Mucosa of rectum (tissue), 2 donors: ENCODE measurements around the gene TEX13B.

ENCODE experiments used
- H3K27ac ChIP-seq, 2 donors: one replicate each; pipeline ENCODE4 v1.7.0; 2013; ENCODE audit warnings: inconsistent platforms in 2 of 2, low read depth in 2 of 2, low read length in 2 of 2
- H3K27me3 ChIP-seq, 2 donors: one replicate each; pipeline ENCODE4 v1.7.0; 2013; ENCODE audit warnings: low read length in 2 of 2; ENCODE audit not compliant: control insufficient read depth in 2 of 2, insufficient read depth in 2 of 2
- H3K36me3 ChIP-seq, 2 donors: one replicate each; pipeline ENCODE4 v1.7.0; 2013; ENCODE audit warnings: low read length in 2 of 2; ENCODE audit not compliant: control insufficient read depth in 2 of 2, insufficient read depth in 2 of 2
- H3K4me1 ChIP-seq, 2 donors: one replicate each; pipeline ENCODE4 v1.7.0; 2013; ENCODE audit warnings: low read length in 2 of 2, mild to moderate bottlenecking in 1 of 2; ENCODE audit not compliant: control insufficient read depth in 2 of 2, insufficient read depth in 2 of 2
- H3K4me3 ChIP-seq, 2 donors: one replicate each; pipeline ENCODE4 v1.7.0; 2013; ENCODE audit warnings: low read length in 2 of 2
- H3K9ac ChIP-seq, 2 donors: one replicate each; pipeline ENCODE4 v1.7.0; 2013; ENCODE audit warnings: low read length in 2 of 2, low read depth in 1 of 2, mild to moderate bottlenecking in 1 of 2
- H3K9me3 ChIP-seq, 2 donors: one replicate each; pipeline ENCODE4 v1.7.0; 2013; ENCODE audit warnings: low read length in 2 of 2; ENCODE audit not compliant: control insufficient read depth in 2 of 2
- donor health status: healthy.
- donor health status: Normal muscosa, but diverticular disease.

The TEX13B gene

DNA sequence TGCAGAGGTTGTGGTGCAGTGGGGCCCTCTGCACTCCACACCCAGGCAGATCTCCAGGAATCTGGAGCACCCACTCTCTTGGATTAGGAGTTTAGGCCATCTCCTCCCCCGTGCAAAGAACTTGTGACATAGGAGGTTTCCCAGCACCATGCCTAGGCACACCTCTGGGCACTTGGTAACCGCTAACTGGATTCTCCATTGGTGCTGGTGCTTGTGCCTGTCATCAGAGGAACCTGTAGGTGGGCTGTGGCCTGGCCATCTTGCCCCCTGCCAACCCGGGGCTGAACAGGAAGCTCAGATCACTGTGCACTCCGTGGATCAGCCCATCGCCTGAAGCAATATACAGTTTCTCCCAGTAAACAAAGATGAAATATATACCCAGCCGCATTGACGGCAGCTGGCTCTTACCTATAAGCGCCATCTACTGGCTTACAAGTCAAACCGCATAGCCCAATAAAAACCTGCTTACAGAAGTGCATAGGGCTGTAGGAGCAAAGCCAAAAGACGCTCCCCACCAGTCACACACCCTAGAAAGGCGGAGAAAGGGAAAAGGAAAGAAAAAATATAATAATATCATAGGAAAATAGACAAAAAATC, 19.1 kb upstream of the TEX13B start:
- Histone ChIP-seq H3K27me3 (no peaks in the 10 kb centered on the region), H3K9me3 (peaks cover 0 to 2% of the 10 kb centered on the region in 2 donors), H3K27ac (no peak overlapping the region), H3K4me1 (no peaks in the 10 kb centered on the region), H3K36me3 (no peaks in the 10 kb centered on the region), H3K4me3 (no peak overlapping the region), H3K9ac (no peak overlapping the region)

DNA sequence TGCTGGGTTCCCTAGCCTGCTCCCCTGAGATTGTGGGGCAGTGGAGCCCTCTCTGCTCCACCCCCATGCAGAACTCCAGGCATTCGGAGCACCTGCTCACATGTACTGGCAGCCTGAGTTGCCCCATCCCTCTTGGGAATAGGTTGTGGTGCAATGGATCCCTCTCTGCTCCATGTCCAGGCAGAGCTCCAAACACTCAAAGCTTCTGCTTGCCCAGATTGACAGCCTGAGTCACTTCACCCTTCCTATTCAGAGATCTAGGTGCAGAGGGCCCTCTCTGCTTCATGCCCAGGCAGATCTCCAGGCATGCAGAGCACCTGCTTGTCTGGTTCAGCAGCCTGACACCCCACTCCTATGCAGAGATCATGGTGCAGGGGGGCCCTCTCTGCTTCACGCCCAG, 18.6 kb upstream of the TEX13B start:
- no peak overlapping the region for H3K4me3 ChIP-seq
- no peaks in the 10 kb centered on the region for H3K4me1 ChIP-seq
- no peaks in the 10 kb centered on the region for H3K36me3 ChIP-seq
- no peak overlapping the region for H3K9ac ChIP-seq
- H3K27ac ChIP-seq: no peak overlapping the region
- peaks cover 0 to 2% of the 10 kb centered on the region in 2 donors for H3K9me3 ChIP-seq
- H3K27me3 ChIP-seq: no peaks in the 10 kb centered on the region

DNA sequence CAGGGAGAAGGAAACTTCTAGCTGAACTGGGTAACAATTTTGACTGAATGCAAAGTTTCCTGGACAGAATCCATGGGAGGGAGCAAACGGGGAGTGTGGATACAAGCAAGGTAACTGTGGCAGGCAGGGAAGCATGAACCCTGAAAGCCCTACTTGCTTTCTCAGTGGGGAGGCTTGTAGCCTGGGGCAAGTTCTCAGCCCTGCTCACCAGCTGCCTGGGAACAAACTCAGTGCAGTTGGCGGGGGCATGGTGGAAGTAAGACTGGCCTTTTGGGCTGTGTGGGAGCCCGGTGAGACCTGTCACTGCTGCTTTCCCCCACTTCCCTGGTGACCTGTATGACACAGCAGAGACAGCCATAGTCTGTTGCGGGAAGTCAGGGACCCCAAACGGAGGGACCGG, 14.0 kb upstream of the TEX13B start:
- no peaks in the 10 kb centered on the region for H3K27me3 ChIP-seq

DNA sequence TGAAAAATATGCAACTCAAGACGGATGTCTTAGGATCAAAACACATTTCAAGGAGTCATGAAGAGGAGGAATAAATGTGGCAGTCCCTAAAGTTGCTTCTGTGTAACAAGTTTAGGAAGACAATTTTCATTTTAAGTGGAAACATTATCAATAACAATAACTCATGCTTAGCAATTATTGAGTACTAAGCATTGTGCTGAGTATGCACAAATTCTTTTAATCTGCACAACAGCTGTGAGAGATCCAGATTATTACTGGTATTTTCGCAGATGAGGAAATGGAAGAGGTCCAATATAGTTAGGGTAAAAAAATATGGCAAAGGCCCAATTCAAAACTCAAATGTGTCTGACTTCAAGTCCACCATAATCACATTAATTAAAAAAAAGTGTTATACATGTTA, 2.9 kb upstream of the TEX13B start:
- no peaks in the 10 kb centered on the region for H3K36me3 ChIP-seq
- no peaks in the 10 kb centered on the region for H3K4me1 ChIP-seq
- H3K4me3 ChIP-seq: no peak overlapping the region
- no peaks in the 10 kb centered on the region for H3K27me3 ChIP-seq
- no peak overlapping the region for H3K27ac ChIP-seq
- H3K9ac ChIP-seq: no peak overlapping the region
- H3K9me3 ChIP-seq: no peaks in the 10 kb centered on the region

More for the DNA sequence above, 14.0 kb upstream of the TEX13B start:
- Histone ChIP-seq H3K36me3 (no peaks in the 10 kb centered on the region), H3K4me3 (no peak overlapping the region), H3K27ac (no peak overlapping the region), H3K9me3 (peaks cover 0 to 2% of the 10 kb centered on the region in 2 donors), H3K4me1 (no peaks in the 10 kb centered on the region), H3K9ac (no peak overlapping the region)

DNA sequence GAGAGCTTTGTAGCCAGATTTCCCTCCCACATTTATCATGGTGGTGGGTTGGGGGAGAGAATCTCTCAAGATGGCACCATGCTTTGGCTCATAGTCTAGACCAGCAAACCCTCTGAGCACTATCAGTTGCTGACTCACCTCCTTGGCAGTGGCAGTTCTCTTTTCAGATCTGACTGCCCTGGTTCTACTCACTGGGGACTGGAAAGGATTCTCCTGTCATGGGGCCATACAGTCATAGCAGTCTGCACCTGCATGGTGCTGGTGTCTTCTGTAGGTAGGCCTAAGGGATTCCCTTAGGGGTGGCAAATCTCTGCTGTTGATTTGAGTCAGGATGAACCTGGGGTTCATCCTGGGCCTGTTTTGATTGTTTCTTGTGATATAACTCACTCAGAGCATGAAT, 2.6 kb downstream of the TEX13B start:
- H3K27ac ChIP-seq: no peak overlapping the region
- no peaks in the 10 kb centered on the region for H3K9me3 ChIP-seq
- H3K4me3 ChIP-seq: no peak overlapping the region
- H3K36me3 ChIP-seq: no peaks in the 10 kb centered on the region
- H3K9ac ChIP-seq: no peak overlapping the region
- H3K27me3 ChIP-seq: no peaks in the 10 kb centered on the region
- no peaks in the 10 kb centered on the region for H3K4me1 ChIP-seq

DNA sequence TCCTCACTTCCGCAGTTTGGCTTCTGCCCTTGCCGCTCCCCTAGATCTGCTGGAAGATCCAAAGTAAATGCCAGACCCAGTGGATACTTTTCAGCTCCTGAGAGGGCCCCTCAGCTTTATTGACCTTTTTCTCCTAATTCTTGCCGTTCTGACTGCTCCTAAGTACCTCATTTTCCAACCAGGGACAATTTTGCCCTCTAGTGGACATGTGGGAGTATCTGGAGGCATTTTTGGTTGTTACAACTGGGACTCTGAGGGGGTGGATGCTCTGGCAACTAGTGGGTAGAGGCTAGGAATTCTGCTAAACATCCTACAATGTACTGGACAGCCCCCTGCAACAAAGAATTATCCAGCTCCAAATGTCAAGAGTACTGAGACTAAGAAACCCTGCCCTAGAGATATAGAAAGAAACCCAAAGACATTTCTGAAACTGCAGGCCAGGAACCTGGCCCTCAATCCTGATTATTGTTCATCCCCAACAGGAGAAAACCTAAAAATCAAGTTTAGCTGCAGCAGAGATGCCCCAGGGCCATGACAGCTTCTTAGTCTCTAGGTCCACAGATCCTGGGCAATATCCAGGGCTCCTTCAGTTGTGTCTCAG, 3.4 kb downstream of the TEX13B start:
- H3K9ac ChIP-seq: no peak overlapping the region
- no peak overlapping the region for H3K4me3 ChIP-seq
- H3K9me3 ChIP-seq: no peaks in the 10 kb centered on the region
- H3K27me3 ChIP-seq: no peaks in the 10 kb centered on the region
- H3K36me3 ChIP-seq: no peaks in the 10 kb centered on the region
- H3K4me1 ChIP-seq: no peaks in the 10 kb centered on the region
- no peak overlapping the region for H3K27ac ChIP-seq

DNA sequence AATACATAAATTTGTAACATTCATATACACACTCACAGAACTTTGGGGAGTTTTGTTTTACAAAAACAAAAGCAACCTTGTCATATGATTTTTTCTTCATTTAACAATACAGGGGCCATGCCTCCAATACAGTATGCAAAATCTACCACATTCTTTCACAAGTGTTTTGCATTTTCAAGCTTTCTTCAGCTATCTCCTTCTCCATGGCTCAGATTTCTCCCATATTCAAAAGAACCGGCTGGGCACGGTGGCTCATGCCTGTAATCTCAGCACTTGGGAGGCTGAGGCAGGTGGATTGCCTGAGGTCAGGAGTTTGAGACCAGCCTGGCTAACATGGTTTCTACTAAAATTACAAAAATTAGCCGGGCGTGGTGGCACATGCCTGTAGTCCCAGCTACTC, 4.1 kb downstream of the TEX13B start:
- Histone ChIP-seq H3K4me3 (no peak overlapping the region), H3K27ac (no peak overlapping the region), H3K36me3 (no peaks in the 10 kb centered on the region), H3K4me1 (no peaks in the 10 kb centered on the region), H3K9me3 (no peaks in the 10 kb centered on the region), H3K27me3 (no peaks in the 10 kb centered on the region), H3K9ac (no peak overlapping the region)

DNA sequence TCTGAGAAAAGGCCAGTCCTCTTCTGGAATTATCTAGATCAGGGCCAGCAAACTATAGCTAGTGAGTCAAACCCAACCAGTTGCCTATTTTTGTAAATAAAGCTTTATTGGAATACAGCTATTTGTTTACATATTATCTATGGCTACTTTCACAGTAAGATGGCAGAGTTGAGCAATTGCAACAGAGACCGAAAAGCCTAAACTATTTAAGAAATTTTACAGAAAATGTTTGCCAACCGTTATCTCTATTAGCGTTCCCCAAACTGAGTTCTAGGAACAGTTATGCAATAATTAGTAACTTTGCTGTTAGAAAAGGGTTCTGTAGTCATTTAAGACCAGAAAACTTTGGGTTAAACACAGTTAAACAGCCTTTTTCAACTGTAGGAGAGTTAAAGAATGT, 10.5 kb downstream of the TEX13B start:
- Histone ChIP-seq H3K4me3 (no peak overlapping the region), H3K9ac (no peak overlapping the region), H3K36me3 (no peaks in the 10 kb centered on the region), H3K27me3 (no peaks in the 10 kb centered on the region), H3K27ac (no peak overlapping the region), H3K4me1 (no peaks in the 10 kb centered on the region), H3K9me3 (peaks cover 0 to 3% of the 10 kb centered on the region in 2 donors)

DNA sequence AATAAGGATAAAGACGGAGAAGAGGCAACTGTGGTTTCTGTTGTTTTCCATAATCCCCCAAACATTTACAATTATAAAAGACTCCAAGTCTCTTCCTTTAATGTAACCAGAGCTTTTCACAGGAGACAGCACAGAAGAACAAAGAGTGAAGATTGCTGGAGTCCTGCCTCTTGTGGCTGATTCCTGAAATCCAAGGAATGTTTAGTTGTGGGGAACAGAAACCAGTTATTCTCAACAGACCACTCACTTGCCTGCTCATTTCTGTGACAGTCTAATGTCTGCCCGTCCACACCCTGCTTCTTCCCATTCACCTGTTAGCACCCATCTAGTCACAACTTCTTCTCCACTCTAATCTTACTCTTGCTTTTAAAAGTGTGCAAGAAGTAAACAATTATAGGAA, 12.1 kb downstream of the TEX13B start:
- Histone ChIP-seq H3K9ac (no peak overlapping the region), H3K27ac (no peak overlapping the region), H3K36me3 (no peaks in the 10 kb centered on the region), H3K4me1 (no peaks in the 10 kb centered on the region), H3K4me3 (no peak overlapping the region), H3K9me3 (peaks cover 0 to 3% of the 10 kb centered on the region in 2 donors), H3K27me3 (no peaks in the 10 kb centered on the region)

DNA sequence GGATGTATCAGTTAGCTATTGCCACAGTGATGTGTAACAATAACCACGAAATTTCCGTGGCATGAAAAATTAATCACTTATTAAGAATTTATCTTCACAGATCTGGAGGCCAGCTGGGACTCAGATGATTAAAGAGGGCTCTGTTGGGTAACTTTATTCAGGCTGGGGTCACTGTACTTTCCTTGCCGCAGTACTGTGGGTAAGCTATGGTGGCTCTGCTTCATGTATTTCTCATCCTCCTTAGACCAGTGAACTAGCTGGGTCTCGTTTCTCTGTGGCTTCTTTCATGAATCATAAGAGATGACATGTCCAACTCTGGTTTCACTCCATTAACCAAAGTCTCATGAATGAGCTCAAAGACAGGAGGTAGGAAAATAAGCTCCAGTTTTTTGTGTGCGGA, 13.5 kb downstream of the TEX13B start:
- H3K4me1 ChIP-seq: no peaks in the 10 kb centered on the region
- H3K27ac ChIP-seq: no peak overlapping the region
- H3K9ac ChIP-seq: no peak overlapping the region
- H3K36me3 ChIP-seq: no peaks in the 10 kb centered on the region
- H3K4me3 ChIP-seq: no peak overlapping the region
- H3K9me3 ChIP-seq: peaks cover 0 to 3% of the 10 kb centered on the region in 2 donors
- no peaks in the 10 kb centered on the region for H3K27me3 ChIP-seq
